Trophoblast cell (in vitro differentiated cells and primary cell): ENCODE results near the gene ANKRD60.

Experiments used
- DNase-seq, 2 donors: peaks; one replicate each; pipeline ENCODE4 v3.0.0-alpha.2; 2016
- H2AFZ ChIP-seq: 2 replicates; pipeline ENCODE4 v1.6.1; 2013; ENCODE audit warnings: low read length, moderate library complexity, mild to moderate bottlenecking; ENCODE audit not compliant: insufficient read depth, poor library complexity
- H2AK5ac ChIP-seq: 2 replicates; pipeline ENCODE4 v1.6.1; 2013; ENCODE audit warnings: mild to moderate bottlenecking, low read length
- H2BK120ac ChIP-seq: 2 replicates; pipeline ENCODE4 v1.6.1; 2013; ENCODE audit warnings: low read length, mild to moderate bottlenecking, moderate library complexity; ENCODE audit not compliant: insufficient read depth, poor library complexity
- H2BK12ac ChIP-seq: 2 replicates; pipeline ENCODE4 v1.6.1; 2013; ENCODE audit warnings: mild to moderate bottlenecking, low read length, moderate library complexity
- H2BK5ac ChIP-seq: 2 replicates; pipeline ENCODE4 v1.6.1; 2013; ENCODE audit warnings: low read length, low read depth, moderate library complexity, mild to moderate bottlenecking; ENCODE audit not compliant: poor library complexity
- H3K14ac ChIP-seq: 2 replicates; pipeline ENCODE4 v1.6.1; 2013; ENCODE audit warnings: mild to moderate bottlenecking, low read length
- H3K18ac ChIP-seq: 2 replicates; pipeline ENCODE4 v1.6.1; 2013; ENCODE audit warnings: mild to moderate bottlenecking, low read length
- H3K23ac ChIP-seq: 2 replicates; pipeline ENCODE4 v1.6.1; 2013; ENCODE audit warnings: low read length
- H3K27ac ChIP-seq: 2 replicates; pipeline ENCODE4 v1.5.1; 2013; ENCODE audit warnings: low read depth, mild to moderate bottlenecking, inconsistent platforms, low read length, moderate library complexity
- H3K27me3 ChIP-seq: 2 replicates; pipeline ENCODE4 v1.6.1; 2013; ENCODE audit warnings: inconsistent platforms, mild to moderate bottlenecking, low read length, moderate library complexity; ENCODE audit not compliant: insufficient read depth
- H3K36me3 ChIP-seq, 2 experiments: 1 replicate in 1 of 2; 2 replicates in 1 of 2; pipeline ENCODE4 v1.6.1; 2013; ENCODE audit warnings: low read length in 2 of 2, mild to moderate bottlenecking in 2 of 2, moderate library complexity in 1 of 2; ENCODE audit not compliant: insufficient read depth in 2 of 2, control insufficient read depth in 1 of 2
- H3K4ac ChIP-seq: 2 replicates; pipeline ENCODE4 v1.6.1; 2013; ENCODE audit warnings: low read depth, mild to moderate bottlenecking, low read length, moderate library complexity
- H3K4me1 ChIP-seq, 2 experiments: 1 replicate in 1 of 2; 2 replicates in 1 of 2; pipeline ENCODE4 v1.6.1; 2013; ENCODE audit warnings: low read length in 2 of 2, mild to moderate bottlenecking in 2 of 2, moderate library complexity in 1 of 2; ENCODE audit not compliant: insufficient read depth in 2 of 2, control insufficient read depth in 1 of 2
- H3K4me2 ChIP-seq: 2 replicates; pipeline ENCODE4 v1.6.1; 2013; ENCODE audit warnings: inconsistent platforms, mild to moderate bottlenecking, low read length, moderate library complexity
- H3K4me3 ChIP-seq: 2 replicates; pipeline ENCODE4 v1.5.1; 2013; ENCODE audit warnings: mild to moderate bottlenecking, low read depth, low read length, inconsistent platforms
- H3K79me1 ChIP-seq: one replicate; pipeline ENCODE4 v1.6.1; 2013; ENCODE audit warnings: low read length
- H3K79me2 ChIP-seq: 2 replicates; pipeline ENCODE4 v1.6.1; 2013; ENCODE audit warnings: low read length, mild to moderate bottlenecking; ENCODE audit not compliant: control insufficient read depth, insufficient read depth, poor library complexity
- H3K9ac ChIP-seq: 2 replicates; pipeline ENCODE4 v1.6.1; 2013; ENCODE audit warnings: mild to moderate bottlenecking, low read length
- H3K9me3 ChIP-seq: 2 replicates; pipeline ENCODE4 v1.6.1; 2013; ENCODE audit warnings: low read depth, mild to moderate bottlenecking, control low read depth, inconsistent platforms, low read length; ENCODE audit not compliant: insufficient read depth
- H4K12ac ChIP-seq: 2 replicates; pipeline ENCODE4 v1.6.1; 2013; ENCODE audit warnings: low read depth, mild to moderate bottlenecking, low read length, moderate library complexity
- H4K8ac ChIP-seq: 2 replicates; pipeline ENCODE4 v1.6.1; 2013; ENCODE audit warnings: low read depth, mild to moderate bottlenecking, low read length, moderate library complexity
- H4K91ac ChIP-seq: one replicate; pipeline ENCODE4 v1.6.1; 2013; ENCODE audit warnings: low read depth, mild to moderate bottlenecking, low read length, moderate library complexity
- WGBS: extraction: QIAGEN DNeasy Blood & Tissue Kit; methylation state at CpG from one replicate; pipeline ENCODE4 v1.1.7; 2013; ENCODE audit warnings: missing lambda C conversion rate; ENCODE audit not compliant: insufficient read length, insufficient coverage; ENCODE audit errors: extremely low coverage; 5-methylcytosine and 5-hydroxymethylcytosine counted together

The ANKRD60 gene

DNA sequence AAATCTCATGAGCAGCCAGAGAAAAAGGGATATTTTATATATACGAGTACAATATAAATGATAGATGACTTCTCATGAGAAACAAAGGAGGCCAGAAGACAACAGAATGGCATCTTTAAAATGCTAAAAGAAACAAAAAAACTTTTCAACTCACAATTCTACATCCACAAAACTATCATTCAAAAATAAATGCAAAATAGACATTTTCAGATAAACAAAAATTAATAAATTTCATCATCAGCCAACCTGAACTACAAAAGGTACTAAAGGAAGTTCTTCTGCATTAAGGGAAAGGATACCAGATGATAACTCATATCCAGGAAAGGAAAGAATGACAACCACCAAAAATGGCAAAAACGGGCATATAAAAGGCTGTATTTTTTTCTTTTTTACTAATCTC, 27.9 kb upstream of the ANKRD60 start:
- Histone ChIP-seq H3K79me1 (no peaks in the 10 kb centered on the region), H3K9me3 (no peaks in the 10 kb centered on the region), H3K18ac (no peak overlapping the region), H4K8ac (no peak overlapping the region), H2AFZ (no peak overlapping the region), H3K4me3 (no peak overlapping the region), H3K79me2 (no peaks in the 10 kb centered on the region), H3K4me2 (no peak overlapping the region), H3K23ac (no peak overlapping the region), H2BK5ac (no peak overlapping the region), H4K12ac (no peak overlapping the region), H3K4ac (no peak overlapping the region), H3K27me3 (no peaks in the 10 kb centered on the region), H3K36me3 (no peaks in the 10 kb centered on the region), H2AK5ac (no peak overlapping the region), H4K91ac (no peak overlapping the region), H3K4me1 (no peaks in the 10 kb centered on the region), H3K14ac (no peak overlapping the region), H3K27ac (no peak overlapping the region), H2BK12ac (no peak overlapping the region), H2BK120ac (no peak overlapping the region), H3K9ac (no peak overlapping the region)
- no CpG with 5 or more reads among the region's 2 CpGs for WGBS
- no peak for DNase-seq

DNA sequence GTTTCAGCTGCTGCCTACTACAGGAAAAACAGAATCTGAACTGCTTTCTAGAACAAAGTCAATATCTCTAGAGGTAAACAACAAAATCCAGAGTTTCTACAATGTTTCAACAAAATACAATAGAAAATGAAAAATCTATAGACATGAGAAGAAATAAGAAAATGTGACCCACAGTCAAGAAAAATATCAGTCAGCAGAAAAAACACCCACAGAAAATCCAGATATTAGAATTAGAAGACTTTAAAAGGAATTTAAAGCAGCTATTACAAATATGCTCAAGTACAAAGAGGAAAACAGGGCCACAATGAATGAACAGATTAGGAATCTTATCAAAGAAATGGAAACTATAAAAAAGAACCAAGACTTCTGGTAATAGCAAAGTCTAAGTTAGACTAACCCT, 26.4 kb upstream of the ANKRD60 start:
- no peak overlapping the region for H3K4me2 ChIP-seq

DNA sequence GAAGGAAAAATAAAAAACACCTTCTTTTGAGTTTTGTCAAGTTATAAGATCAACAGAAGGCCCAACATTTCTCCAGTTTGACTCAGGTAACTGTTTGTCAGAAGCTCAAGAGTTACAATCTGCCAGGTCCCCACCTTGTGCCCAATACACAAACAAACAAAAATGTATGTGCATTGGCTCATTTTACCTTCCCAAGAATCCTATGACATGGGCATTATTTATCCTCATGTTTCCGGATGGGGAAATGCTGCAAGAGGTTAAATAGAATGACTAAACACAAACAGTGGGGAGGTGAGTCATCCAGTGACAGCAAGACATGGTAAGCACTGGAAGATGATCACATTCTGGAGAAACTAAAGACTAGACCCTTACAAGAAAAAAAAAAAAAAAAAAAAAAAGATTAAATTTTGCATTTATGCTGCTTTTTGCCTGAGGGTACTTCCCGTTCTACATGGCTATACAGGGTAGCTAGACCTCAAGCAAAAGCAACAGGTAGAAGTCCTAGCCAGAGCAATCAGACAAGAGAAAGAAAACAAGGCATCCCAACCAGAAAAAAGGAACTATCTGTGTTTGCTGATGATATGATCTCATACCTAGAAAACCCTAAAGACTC, 23.6 kb upstream of the ANKRD60 start:
- Histone ChIP-seq H2AK5ac (no peak overlapping the region), H3K79me1 (no peaks in the 10 kb centered on the region), H4K12ac (no peak overlapping the region), H3K79me2 (no peaks in the 10 kb centered on the region), H3K4me3 (no peak overlapping the region), H3K9ac (no peak overlapping the region), H3K36me3 (peaks cover 6 to 9% of the 10 kb centered on the region in 2 experiments), H3K9me3 (no peaks in the 10 kb centered on the region), H3K23ac (no peak overlapping the region), H3K18ac (no peak overlapping the region), H2BK12ac (no peak overlapping the region), H2AFZ (no peak overlapping the region), H3K4me1 (no peaks in the 10 kb centered on the region), H3K27me3 (no peaks in the 10 kb centered on the region), H4K91ac (no peak overlapping the region), H2BK5ac (no peak overlapping the region), H3K27ac (no peak overlapping the region), H3K4me2 (no peak overlapping the region), H3K4ac (no peak overlapping the region), H4K8ac (no peak overlapping the region), H2BK120ac (no peak overlapping the region), H3K14ac (no peak overlapping the region)
- DNase-seq: peak; percentile 26 to 71
- no CpG with 5 or more reads among the region's 2 CpGs for WGBS

More for the DNA sequence above, 26.4 kb upstream of the ANKRD60 start:
- Histone ChIP-seq H4K12ac (no peak overlapping the region), H3K18ac (no peak overlapping the region), H2AFZ (no peak overlapping the region), H3K23ac (no peak overlapping the region), H4K91ac (no peak overlapping the region), H2BK5ac (no peak overlapping the region), H2BK120ac (no peak overlapping the region), H3K14ac (no peak overlapping the region), H3K36me3 (peaks cover 0 to 3% of the 10 kb centered on the region in 2 experiments), H3K27me3 (no peaks in the 10 kb centered on the region), H3K9me3 (no peaks in the 10 kb centered on the region), H3K79me1 (no peaks in the 10 kb centered on the region), H3K4me3 (no peak overlapping the region), H3K27ac (no peak overlapping the region), H4K8ac (no peak overlapping the region), H3K9ac (no peak overlapping the region), H2BK12ac (no peak overlapping the region), H3K4ac (no peak overlapping the region), H3K79me2 (no peaks in the 10 kb centered on the region), H3K4me1 (no peaks in the 10 kb centered on the region), H2AK5ac (no peak overlapping the region)
- DNase-seq: no peak

DNA sequence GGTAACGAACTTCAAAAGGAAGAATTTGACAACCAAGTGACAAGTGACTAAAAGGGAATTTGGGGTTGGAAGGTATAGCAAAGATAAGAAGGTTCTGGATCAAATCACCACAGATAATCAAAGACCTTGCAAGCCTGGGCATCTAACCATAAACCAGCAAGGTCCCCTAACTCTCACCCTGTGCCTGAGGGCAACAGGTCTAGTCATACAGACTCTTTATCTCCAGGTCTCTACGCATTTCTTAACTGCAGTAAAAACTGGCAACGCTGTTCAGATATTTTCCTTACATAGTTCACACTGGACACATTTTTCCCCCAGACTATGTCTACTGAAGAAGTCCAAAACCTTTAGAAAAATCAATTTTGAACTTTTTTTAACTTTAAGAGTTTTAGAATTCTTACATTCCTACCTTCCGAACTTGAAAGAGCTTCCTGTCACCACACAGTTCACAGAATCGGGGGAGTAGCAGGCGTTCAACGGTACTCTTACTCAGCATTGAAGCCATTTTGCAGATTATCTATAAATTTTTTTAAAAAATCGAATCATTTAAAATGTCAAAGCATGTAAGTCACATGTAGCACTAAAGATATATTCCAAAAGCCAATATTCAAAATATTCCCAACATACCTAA, 23.0 kb upstream of the ANKRD60 start:
- Histone ChIP-seq H3K18ac (no peak overlapping the region), H3K27ac (peak overlapping the region; percentile 10), H2AFZ (no peak overlapping the region), H3K79me2 (no peaks in the 10 kb centered on the region), H3K27me3 (no peaks in the 10 kb centered on the region), H2BK12ac (no peak overlapping the region), H3K4ac (no peak overlapping the region), H3K9ac (no peak overlapping the region), H3K9me3 (no peaks in the 10 kb centered on the region), H2BK5ac (no peak overlapping the region), H3K23ac (no peak overlapping the region), H3K14ac (no peak overlapping the region), H4K8ac (no peak overlapping the region), H4K12ac (no peak overlapping the region), H3K4me1 (no peaks in the 10 kb centered on the region), H3K4me3 (no peak overlapping the region), H3K36me3 (peaks cover 6 to 10% of the 10 kb centered on the region in 2 experiments), H3K4me2 (no peak overlapping the region), H4K91ac (no peak overlapping the region), H2AK5ac (no peak overlapping the region), H3K79me1 (no peaks in the 10 kb centered on the region), H2BK120ac (no peak overlapping the region)
- peak; percentile 53 to 90 for DNase-seq
- WGBS: no CpG with 5 or more reads among the region's 8 CpGs
